ENCODE results near the gene TCP11L2. TPM values are rescaled to one million over a fixed set of nuclear protein-coding genes. Genes with fewer than 3 reads are reported as not detected.

TCP11L2 gene
- total and polyA plus RNA-seq, 9 of the 15 experiments (the other 6 are each of a cell fraction or from before 2014, with no cell fraction given), result 0.39 to 4.5 (median 1.3) TPM

DNA sequence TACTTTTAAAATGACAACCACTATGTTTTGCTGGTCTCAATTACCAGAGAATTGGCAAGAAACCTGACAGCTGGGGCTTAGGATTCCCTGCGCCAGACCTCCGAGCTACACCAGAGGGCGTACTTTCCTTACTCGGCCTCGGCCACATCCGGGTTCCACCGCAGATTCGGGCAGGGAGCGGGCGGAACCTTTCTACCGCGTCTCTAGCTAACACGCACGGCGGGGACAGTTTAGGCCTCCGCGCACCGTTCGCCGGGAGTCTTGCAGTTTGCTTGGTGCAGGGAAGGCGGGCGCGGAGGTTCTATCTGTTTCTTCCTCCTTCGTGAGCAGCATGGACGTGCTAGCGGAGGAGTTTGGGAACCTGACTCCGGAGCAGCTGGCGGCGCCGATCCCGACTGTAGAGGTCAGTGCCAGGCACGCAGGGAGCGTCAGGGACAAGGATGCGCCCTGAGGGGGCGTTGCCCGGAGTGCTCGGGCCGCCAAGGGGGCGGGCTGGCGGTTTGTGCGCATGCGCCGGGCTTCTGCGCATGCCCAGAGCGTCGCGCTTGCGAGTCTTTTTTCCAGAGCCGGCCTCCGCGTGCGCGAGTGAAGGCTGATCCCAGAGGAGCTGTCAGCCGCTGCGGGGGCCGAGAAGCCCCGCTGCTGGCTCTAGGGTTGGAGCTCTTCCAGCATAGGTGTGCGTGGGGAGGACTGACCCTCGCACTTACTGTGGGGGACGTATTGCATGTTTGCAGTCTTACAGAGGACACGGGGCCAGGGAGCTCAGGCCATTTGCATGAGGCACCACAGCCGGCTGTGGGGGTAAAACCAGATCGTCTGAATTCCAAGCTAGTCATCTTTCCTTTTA, 55.2 kb downstream of the TCP11L2 start, which contains the start of gene POLR3B (continued):
- TF ChIP-seq, protein P1, sequence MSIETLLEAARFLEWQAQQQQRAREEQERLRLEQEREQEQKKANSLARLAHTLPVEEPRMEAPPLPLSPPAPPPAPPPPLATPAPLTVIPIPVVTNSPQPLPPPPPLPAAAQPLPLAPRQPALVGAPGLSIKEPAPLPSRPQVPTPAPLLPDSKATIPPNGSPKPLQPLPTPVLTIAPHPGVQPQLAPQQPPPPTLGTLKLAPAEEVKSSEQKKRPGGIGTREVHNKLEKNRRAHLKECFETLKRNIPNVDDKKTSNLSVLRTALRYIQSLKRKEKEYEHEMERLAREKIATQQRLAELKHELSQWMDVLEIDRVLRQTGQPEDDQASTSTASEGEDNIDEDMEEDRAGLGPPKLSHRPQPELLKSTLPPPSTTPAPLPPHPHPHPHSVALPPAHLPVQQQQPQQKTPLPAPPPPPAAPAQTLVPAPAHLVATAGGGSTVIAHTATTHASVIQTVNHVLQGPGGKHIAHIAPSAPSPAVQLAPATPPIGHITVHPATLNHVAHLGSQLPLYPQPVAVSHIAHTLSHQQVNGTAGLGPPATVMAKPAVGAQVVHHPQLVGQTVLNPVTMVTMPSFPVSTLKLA (conservative IDR thresholded peaks at IDR 0.05), result peak; percentile 88 to 92
- TF ChIP-seq, protein P2, sequence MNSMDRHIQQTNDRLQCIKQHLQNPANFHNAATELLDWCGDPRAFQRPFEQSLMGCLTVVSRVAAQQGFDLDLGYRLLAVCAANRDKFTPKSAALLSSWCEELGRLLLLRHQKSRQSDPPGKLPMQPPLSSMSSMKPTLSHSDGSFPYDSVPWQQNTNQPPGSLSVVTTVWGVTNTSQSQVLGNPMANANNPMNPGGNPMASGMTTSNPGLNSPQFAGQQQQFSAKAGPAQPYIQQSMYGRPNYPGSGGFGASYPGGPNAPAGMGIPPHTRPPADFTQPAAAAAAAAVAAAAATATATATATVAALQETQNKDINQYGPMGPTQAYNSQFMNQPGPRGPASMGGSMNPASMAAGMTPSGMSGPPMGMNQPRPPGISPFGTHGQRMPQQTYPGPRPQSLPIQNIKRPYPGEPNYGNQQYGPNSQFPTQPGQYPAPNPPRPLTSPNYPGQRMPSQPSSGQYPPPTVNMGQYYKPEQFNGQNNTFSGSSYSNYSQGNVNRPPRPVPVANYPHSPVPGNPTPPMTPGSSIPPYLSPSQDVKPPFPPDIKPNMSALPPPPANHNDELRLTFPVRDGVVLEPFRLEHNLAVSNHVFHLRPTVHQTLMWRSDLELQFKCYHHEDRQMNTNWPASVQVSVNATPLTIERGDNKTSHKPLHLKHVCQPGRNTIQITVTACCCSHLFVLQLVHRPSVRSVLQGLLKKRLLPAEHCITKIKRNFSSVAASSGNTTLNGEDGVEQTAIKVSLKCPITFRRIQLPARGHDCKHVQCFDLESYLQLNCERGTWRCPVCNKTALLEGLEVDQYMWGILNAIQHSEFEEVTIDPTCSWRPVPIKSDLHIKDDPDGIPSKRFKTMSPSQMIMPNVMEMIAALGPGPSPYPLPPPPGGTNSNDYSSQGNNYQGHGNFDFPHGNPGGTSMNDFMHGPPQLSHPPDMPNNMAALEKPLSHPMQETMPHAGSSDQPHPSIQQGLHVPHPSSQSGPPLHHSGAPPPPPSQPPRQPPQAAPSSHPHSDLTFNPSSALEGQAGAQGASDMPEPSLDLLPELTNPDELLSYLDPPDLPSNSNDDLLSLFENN (IDR thresholded peaks at IDR 0.05; ENCODE audit: low read depth in 2 of 2, low read length in 2 of 2), result 0 out of 4 replicates have a peak, but pooled peaks of 1 of the 2 experiments have one; percentile 17
- peak; percentile 80 for TF ChIP-seq KLF6 (CRISPR knock-in tag; IDR thresholded peaks at IDR 0.05; ENCODE audit: borderline replicate concordance)
- TF ChIP-seq CEBPB (tag; IDR thresholded peaks at IDR 0.05), result no peak
- no peak for TF ChIP-seq HDAC8 (tag; IDR thresholded peaks at IDR 0.05)
- no peak for TF ChIP-seq ZNF764 (CRISPR knock-in tag; IDR thresholded peaks at IDR 0.05; ENCODE audit: low read depth)
- TF ChIP-seq, protein P3, sequence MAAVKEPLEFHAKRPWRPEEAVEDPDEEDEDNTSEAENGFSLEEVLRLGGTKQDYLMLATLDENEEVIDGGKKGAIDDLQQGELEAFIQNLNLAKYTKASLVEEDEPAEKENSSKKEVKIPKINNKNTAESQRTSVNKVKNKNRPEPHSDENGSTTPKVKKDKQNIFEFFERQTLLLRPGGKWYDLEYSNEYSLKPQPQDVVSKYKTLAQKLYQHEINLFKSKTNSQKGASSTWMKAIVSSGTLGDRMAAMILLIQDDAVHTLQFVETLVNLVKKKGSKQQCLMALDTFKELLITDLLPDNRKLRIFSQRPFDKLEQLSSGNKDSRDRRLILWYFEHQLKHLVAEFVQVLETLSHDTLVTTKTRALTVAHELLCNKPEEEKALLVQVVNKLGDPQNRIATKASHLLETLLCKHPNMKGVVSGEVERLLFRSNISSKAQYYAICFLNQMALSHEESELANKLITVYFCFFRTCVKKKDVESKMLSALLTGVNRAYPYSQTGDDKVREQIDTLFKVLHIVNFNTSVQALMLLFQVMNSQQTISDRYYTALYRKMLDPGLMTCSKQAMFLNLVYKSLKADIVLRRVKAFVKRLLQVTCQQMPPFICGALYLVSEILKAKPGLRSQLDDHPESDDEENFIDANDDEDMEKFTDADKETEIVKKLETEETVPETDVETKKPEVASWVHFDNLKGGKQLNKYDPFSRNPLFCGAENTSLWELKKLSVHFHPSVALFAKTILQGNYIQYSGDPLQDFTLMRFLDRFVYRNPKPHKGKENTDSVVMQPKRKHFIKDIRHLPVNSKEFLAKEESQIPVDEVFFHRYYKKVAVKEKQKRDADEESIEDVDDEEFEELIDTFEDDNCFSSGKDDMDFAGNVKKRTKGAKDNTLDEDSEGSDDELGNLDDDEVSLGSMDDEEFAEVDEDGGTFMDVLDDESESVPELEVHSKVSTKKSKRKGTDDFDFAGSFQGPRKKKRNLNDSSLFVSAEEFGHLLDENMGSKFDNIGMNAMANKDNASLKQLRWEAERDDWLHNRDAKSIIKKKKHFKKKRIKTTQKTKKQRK (IDR thresholded peaks at IDR 0.05; ENCODE audit: borderline replicate concordance, low read depth, low read length), result no peak
- no peak for TF ChIP-seq TFAM (CRISPR knock-in tag; conservative IDR thresholded peaks at IDR 0.05)
- TF ChIP-seq ZNF274 (IDR thresholded peaks at IDR 0.05; ENCODE audit: borderline replicate concordance, low read depth, low read length), result no peak
- TF ChIP-seq NFE2L1 (tag; IDR thresholded peaks at IDR 0.05; ENCODE audit: borderline replicate concordance, low read depth), result no peak
- TF ChIP-seq RB1 (IDR thresholded peaks at IDR 0.05; ENCODE audit: low read depth), result peak; percentile 66; the same call in 1 of the 2 replicates
- 0 out of 2 replicates have a peak, but pooled peaks have one; percentile 13 for TF ChIP-seq NFATC3 (IDR thresholded peaks at IDR 0.05)
- TF ChIP-seq, protein P4, sequence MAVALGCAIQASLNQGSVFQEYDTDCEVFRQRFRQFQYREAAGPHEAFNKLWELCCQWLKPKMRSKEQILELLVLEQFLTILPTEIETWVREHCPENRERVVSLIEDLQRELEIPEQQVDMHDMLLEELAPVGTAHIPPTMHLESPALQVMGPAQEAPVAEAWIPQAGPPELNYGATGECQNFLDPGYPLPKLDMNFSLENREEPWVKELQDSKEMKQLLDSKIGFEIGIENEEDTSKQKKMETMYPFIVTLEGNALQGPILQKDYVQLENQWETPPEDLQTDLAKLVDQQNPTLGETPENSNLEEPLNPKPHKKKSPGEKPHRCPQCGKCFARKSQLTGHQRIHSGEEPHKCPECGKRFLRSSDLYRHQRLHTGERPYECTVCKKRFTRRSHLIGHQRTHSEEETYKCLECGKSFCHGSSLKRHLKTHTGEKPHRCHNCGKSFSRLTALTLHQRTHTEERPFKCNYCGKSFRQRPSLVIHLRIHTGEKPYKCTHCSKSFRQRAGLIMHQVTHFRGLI (CRISPR knock-in tag; IDR thresholded peaks at IDR 0.05), result 0 out of 2 replicates have a peak, but pooled peaks have one; percentile 42
- no peak; the same call in 1 of the 2 replicates for TF ChIP-seq ZNF431 (CRISPR knock-in tag; IDR thresholded peaks at IDR 0.05)
